OCI-LY7 (cell line): Measurements from ENCODE around the gene NSG1.
"Not testable (repeated sequence)": the region's sequence is repeated elsewhere in the genome, so short reads cannot be mapped to it uniquely, and the experiment has no call there.

Experiments used
- EZH2phosphoT487 ChIP-seq: fragments of 200-600 bp; sonication (generic); IDR thresholded peaks from 2 replicates; pipeline ENCODE4 v1.6.1; 2018; ENCODE audit warnings: low read depth, borderline replicate concordance, mild to moderate bottlenecking, mixed run types, antibody characterized with exemption, low read length, moderate library complexity, mixed read lengths
- TF ChIP-seq, protein P1 (sequence below): fragments of 200-600 bp; sonication (generic); conservative IDR thresholded peaks from 2 replicates; pipeline ENCODE4 v1.5.1; 2014; ENCODE audit warnings: mild to moderate bottlenecking, antibody characterized with exemption, low read length, moderate library complexity, mixed read lengths

- TF ChIP-seq, protein P1, sequence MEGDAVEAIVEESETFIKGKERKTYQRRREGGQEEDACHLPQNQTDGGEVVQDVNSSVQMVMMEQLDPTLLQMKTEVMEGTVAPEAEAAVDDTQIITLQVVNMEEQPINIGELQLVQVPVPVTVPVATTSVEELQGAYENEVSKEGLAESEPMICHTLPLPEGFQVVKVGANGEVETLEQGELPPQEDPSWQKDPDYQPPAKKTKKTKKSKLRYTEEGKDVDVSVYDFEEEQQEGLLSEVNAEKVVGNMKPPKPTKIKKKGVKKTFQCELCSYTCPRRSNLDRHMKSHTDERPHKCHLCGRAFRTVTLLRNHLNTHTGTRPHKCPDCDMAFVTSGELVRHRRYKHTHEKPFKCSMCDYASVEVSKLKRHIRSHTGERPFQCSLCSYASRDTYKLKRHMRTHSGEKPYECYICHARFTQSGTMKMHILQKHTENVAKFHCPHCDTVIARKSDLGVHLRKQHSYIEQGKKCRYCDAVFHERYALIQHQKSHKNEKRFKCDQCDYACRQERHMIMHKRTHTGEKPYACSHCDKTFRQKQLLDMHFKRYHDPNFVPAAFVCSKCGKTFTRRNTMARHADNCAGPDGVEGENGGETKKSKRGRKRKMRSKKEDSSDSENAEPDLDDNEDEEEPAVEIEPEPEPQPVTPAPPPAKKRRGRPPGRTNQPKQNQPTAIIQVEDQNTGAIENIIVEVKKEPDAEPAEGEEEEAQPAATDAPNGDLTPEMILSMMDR: not testable (repeated sequence)
- TF ChIP-seq EZH2phosphoT487: not testable (repeated sequence)
Measured at GRCh38 chr4:4348585-4348984, 38.3 kb upstream of the NSG1 start.
